Body of pancreas (tissue), 4 donors: ENCODE results near the gene PIGZ.

ENCODE experiments used
- CTCF ChIP-seq, 7 experiments: fragments of 450-650 bp in 4 of 7; fragments of 200-600 bp in 3 of 7; sonication (generic) in 3 of 7; IDR thresholded peaks; one replicate each; pipeline ENCODE4 v1.5.1; 2016 to 2019; ENCODE audit warnings: antibody characterized with exemption in 7 of 7
- POLR2A ChIP-seq, 3 donors: fragments of 450-650 bp; IDR thresholded peaks; one replicate each; pipeline ENCODE4 v1.6.1; 2016; ENCODE audit warnings: antibody characterized with exemption in 3 of 3, mild to moderate bottlenecking in 2 of 3

GRCh38 chr3:197008436-197009209 lies 40.0 kb upstream of the PIGZ start:
- no peak for TF ChIP-seq CTCF (IDR thresholded peaks at IDR 0.05)
- TF ChIP-seq POLR2A (IDR thresholded peaks at IDR 0.05) = no peak
